PC-3 (cell line): Measurements from ENCODE around the gene APOF. TPM values are rescaled to one million over a fixed set of nuclear protein-coding genes. Genes with fewer than 3 reads are reported as not detected.

Experiments used
- ATAC-seq: fragments of 200-7000 bp; cut with Tn5 transposase; 2 replicates; pipeline ENCODE4 v1.9.1; 2020; ENCODE audit warnings: mild to moderate bottlenecking, moderate library complexity
- BruUV-seq: library from RNA; stranded (reverse); fragments of 400-500 nt; replicated peaks from 2 replicates; lab custom pipeline; 2021; lab: Mats Ljungman, UMichigan
- CTCF ChIA-PET: fragments of 300-600 bp; sonication (Branson Sonifier 250); formaldehyde crosslinking; loops from one replicate; lab custom pipeline; 2022; ENCODE audit warnings: antibody characterized with exemption; lab: Charles Lee
- POLR2A ChIA-PET: fragments of 300-600 bp; sonication (Branson Sonifier 250); formaldehyde crosslinking; loops from one replicate; lab custom pipeline; 2022; ENCODE audit warnings: antibody characterized with exemption; ENCODE audit not compliant: unreplicated experiment; lab: Charles Lee
- DNase-seq: peaks from one replicate; pipeline ENCODE4 v3.0.0-alpha.2; 2015
- H2AFZ ChIP-seq: fragments of 300-600 bp; sonication (generic); 2 replicates; pipeline ENCODE4 v1.6.0; 2016; ENCODE audit warnings: antibody characterized with exemption, low read length
- H3F3A ChIP-seq: fragments of 300-600 bp; sonication (generic); one replicate; pipeline ENCODE4 v1.6.0; 2017; ENCODE audit warnings: antibody characterized with exemption, low read length, control low read depth, mild to moderate bottlenecking; ENCODE audit not compliant: unreplicated experiment
- H3K27ac ChIP-seq: fragments of 300-600 bp; sonication (generic); 2 replicates; pipeline ENCODE4 v1.5.1; 2016; ENCODE audit warnings: mild to moderate bottlenecking, low read length
- H3K27me3 ChIP-seq: fragments of 300-600 bp; sonication (generic); 2 replicates; pipeline ENCODE4 v1.6.1; 2016; ENCODE audit warnings: low read length, mixed read lengths
- H3K36me3 ChIP-seq: fragments of 300-600 bp; sonication (generic); 2 replicates; pipeline ENCODE4 v1.6.1; 2016; ENCODE audit warnings: low read depth, mixed run types, low read length, mixed read lengths
- H3K4me1 ChIP-seq: fragments of 300-600 bp; sonication (generic); 2 replicates; pipeline ENCODE4 v1.5.1; 2016; ENCODE audit warnings: low read length; ENCODE audit not compliant: insufficient read depth
- H3K4me2 ChIP-seq: fragments of 300-600 bp; sonication (generic); 2 replicates; pipeline ENCODE4 v1.6.0; 2016; ENCODE audit warnings: low read length
- H3K4me3 ChIP-seq: fragments of 300-600 bp; sonication (generic); 2 replicates; pipeline ENCODE4 v1.5.1; 2016; ENCODE audit warnings: mild to moderate bottlenecking, low read length, mixed read lengths
- H3K79me2 ChIP-seq: fragments of 300-600 bp; sonication (generic); 2 replicates; pipeline ENCODE4 v1.6.1; 2017; ENCODE audit warnings: low read length, mixed read lengths
- H3K9ac ChIP-seq: fragments of 300-600 bp; sonication (generic); 2 replicates; pipeline ENCODE4 v1.6.0; 2016; ENCODE audit warnings: mild to moderate bottlenecking, low read length
- H3K9me2 ChIP-seq: fragments of 300-600 bp; sonication (generic); replicated peaks from 2 replicates; pipeline ENCODE4 v1.6.1; 2016; ENCODE audit warnings: mixed run types, low read length, mixed read lengths
- H3K9me3 ChIP-seq: fragments of 300-600 bp; sonication (generic); 2 replicates; pipeline ENCODE4 v1.6.1; 2016; ENCODE audit warnings: low read length, mixed read lengths
- H4K20me1 ChIP-seq: fragments of 300-600 bp; sonication (generic); 2 replicates; pipeline ENCODE4 v1.6.1; 2016; ENCODE audit warnings: low read length, mixed read lengths
- CTCF ChIP-seq: fragments of 300-600 bp; sonication (generic); conservative IDR thresholded peaks from 2 replicates; pipeline ENCODE4 v1.5.1; 2017; ENCODE audit warnings: antibody characterized with exemption, low read depth, mild to moderate bottlenecking, low read length
- EZH2 ChIP-seq: fragments of 300-600 bp; sonication (generic); IDR thresholded peaks from one replicate; pipeline ENCODE4 v1.6.1; 2017; ENCODE audit warnings: antibody characterized with exemption, mild to moderate bottlenecking, low read length; ENCODE audit not compliant: unreplicated experiment
- EZH2phosphoT487 ChIP-seq: fragments of 300-600 bp; sonication (generic); IDR thresholded peaks from 2 replicates; pipeline ENCODE4 v1.6.1; 2018; ENCODE audit warnings: mild to moderate bottlenecking, antibody characterized with exemption, low read length, borderline replicate concordance
- intact Hi-C: fragments of 100-400 bp; cut with micrococcal nuclease; formaldehyde crosslinking; loops from 2 replicates; pipeline ENCODE4 v1.9.0; 2023
- total RNA-seq: library from RNA; depleted of rRNA; stranded (reverse); fragments of >200 nt; gene quantifications from 2 replicates; pipeline ENCODE4 v1.2.3, GENCODE V29; 2014

The APOF gene
- total RNA-seq, 1 experiment from 2014 or later: not detected

GRCh38 chr12:56377310-56377988 is 14.8 kb upstream of the APOF start:
- CTCF ChIA-PET: interaction anchor here (1.1 kb wide), 1 partner anchor 87 kb away, joined by 4 read pairs; no protein-coding TSS in a partner anchor
- no peak overlapping the region for H3K27ac ChIP-seq
- POLR2A ChIA-PET: no interaction called here
- peak overlapping the region; percentile 68 for H2AFZ ChIP-seq
- no peaks in the 10 kb centered on the region for H3F3A ChIP-seq
- no TSS peak for BruUV-seq
- no peak overlapping the region for H3K4me3 ChIP-seq
- H3K4me1 ChIP-seq: peaks cover 10% of the 10 kb centered on the region
- intact Hi-C loops: loop anchor here (1.0 kb wide), 1 partner anchor 87 kb away; no protein-coding TSS in a partner anchor
- H3K79me2 ChIP-seq: no peaks in the 10 kb centered on the region
- DNase-seq: peak; percentile 80
- H3K9me3 ChIP-seq: no peaks in the 10 kb centered on the region
- no peak for TF ChIP-seq EZH2
- peak; percentile 66 for TF ChIP-seq CTCF
- H3K9ac ChIP-seq: no peak overlapping the region
- H3K4me2 ChIP-seq: peak overlapping the region; percentile 20
- no peaks in the 10 kb centered on the region for H3K9me2 ChIP-seq
- ATAC-seq: peak; percentile 98
- H3K27me3 ChIP-seq: no peaks in the 10 kb centered on the region
- no peaks in the 10 kb centered on the region for H4K20me1 ChIP-seq
- no peaks in the 10 kb centered on the region for H3K36me3 ChIP-seq

- H3K4me2 ChIP-seq: no peak overlapping the region
- no peaks in the 10 kb centered on the region for H3K27me3 ChIP-seq
- H3K27ac ChIP-seq: no peak overlapping the region
- H3K4me1 ChIP-seq: peaks cover 10% of the 10 kb centered on the region
- H3F3A ChIP-seq: no peaks in the 10 kb centered on the region
- BruUV-seq: no TSS peak
- no peaks in the 10 kb centered on the region for H4K20me1 ChIP-seq
- H3K9me2 ChIP-seq: no peaks in the 10 kb centered on the region
- TF ChIP-seq EZH2 (no peak), EZH2phosphoT487 (no peak), CTCF (no peak)
- CTCF ChIA-PET: interaction anchor here (0.7 kb wide), 1 partner anchor 60 kb away, joined by 3 read pairs; the partner anchor contains the start of gene CNPY2
- H3K9me3 ChIP-seq: no peaks in the 10 kb centered on the region
- POLR2A ChIA-PET: no interaction called here
- no peak overlapping the region for H3K4me3 ChIP-seq
- no peaks in the 10 kb centered on the region for H3K79me2 ChIP-seq
- H3K36me3 ChIP-seq: no peaks in the 10 kb centered on the region
- no peak for DNase-seq
- no peak for ATAC-seq
- H3K9ac ChIP-seq: no peak overlapping the region
- no peak overlapping the region for H2AFZ ChIP-seq
- intact Hi-C loops: no loop called here
Observed at GRCh38 chr12:56375598-56376434, 13.2 kb upstream of the APOF start.
